ENCODE measurements around the gene USH1G. TPM values are rescaled to one million over a fixed set of nuclear protein-coding genes. Genes with fewer than 3 reads are reported as not detected.
"Not testable (repeated sequence)": the region's sequence is repeated elsewhere in the genome, so short reads cannot be mapped to it uniquely, and the experiment has no call there.

USH1G gene
- polyA plus RNA-seq, 1 donor (not counting 4 experiments of a cell fraction or from before 2014, with no cell fraction given), result 0.34 TPM

DNA sequence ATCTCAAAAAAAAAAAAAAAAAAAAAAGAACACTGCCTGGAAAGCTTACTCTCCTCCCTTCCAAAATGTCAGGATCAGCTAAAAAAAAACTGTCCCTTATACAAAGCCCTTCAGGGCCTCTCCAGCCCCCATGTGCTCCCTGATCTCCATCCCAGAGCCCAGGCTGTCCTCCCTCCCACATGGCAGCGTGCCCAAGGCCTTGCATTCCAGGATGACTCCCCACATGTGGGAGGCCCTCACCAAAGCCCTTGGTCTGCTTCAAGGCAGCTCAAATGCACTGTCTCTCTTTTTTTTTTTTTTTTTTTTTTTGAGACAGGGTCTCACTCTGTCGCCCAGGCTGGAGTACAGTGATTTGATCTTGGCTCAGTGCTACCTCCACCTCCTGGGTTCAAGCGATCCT is 52.5 kb downstream of the USH1G start:
- H3K79me2 ChIP-seq (ENCODE audit: control insufficient read depth, insufficient read depth, low read length), result peaks cover 8% of the 10 kb centered on the region
- H3K9me1 ChIP-seq (ENCODE audit: control insufficient read depth, extremely low read depth, insufficient read depth, low read length), result no peaks in the 10 kb centered on the region
- dilution Hi-C loops (cut with MboI; ENCODE audit: extremely low pct_ligation_motif_present, low sequenced_read_pairs), result no loop called here
- H3K9me3 ChIP-seq (ENCODE audit: control insufficient read depth, low read depth, low read length), result no peaks in the 10 kb centered on the region
- DNase-seq (ENCODE audit: low read depth, low spot score) (no peak), FAIRE-seq (no peak)
- H4K20me1 ChIP-seq (ENCODE audit: control insufficient read depth, extremely low read depth, insufficient read depth, low read length), result no peaks in the 10 kb centered on the region
- H3K4me2 ChIP-seq (ENCODE audit: control insufficient read depth, extremely low read depth, insufficient read depth, low read depth, low read length), result no peak overlapping the region
- H3K4me1 ChIP-seq (ENCODE audit: control insufficient read depth, extremely low read depth, insufficient read depth, low read length), result peaks cover 21% of the 10 kb centered on the region
- no peak overlapping the region for H3K27ac ChIP-seq (ENCODE audit: control insufficient read depth, insufficient read depth, low read length)
- H3K36me3 ChIP-seq (ENCODE audit: control insufficient read depth in 2 of 2, extremely low read depth in 1 of 2, insufficient read depth in 2 of 2, low read length in 2 of 2), result peaks cover 0 to 2% of the 10 kb centered on the region in 2 experiments
- no peaks in the 10 kb centered on the region for H3K27me3 ChIP-seq (ENCODE audit: control insufficient read depth, extremely low read depth, insufficient read depth, low read length)
- no peak overlapping the region for H3K9ac ChIP-seq (ENCODE audit: control insufficient read depth, extremely low read depth, insufficient read depth, low read length)
- no peak overlapping the region for H3K4me3 ChIP-seq (ENCODE audit: control insufficient read depth in 2 of 3, extremely low read depth in 1 of 3, insufficient read depth in 2 of 3, low read depth in 1 of 3, low read length in 3 of 3)
- H2AFZ ChIP-seq (ENCODE audit: control insufficient read depth, low read length), result no peak overlapping the region
- TF ChIP-seq CTCF (optimal IDR thresholded peaks at IDR 0.05 in 1 of 3, IDR thresholded peaks at IDR 0.05 in 1 of 3, conservative IDR thresholded peaks at IDR 0.05 in 1 of 3; ENCODE audit: extremely low read depth in 1 of 3, insufficient read depth in 2 of 3, low read length in 3 of 3), result no peak
- no peak for TF ChIP-seq EZH2 (IDR thresholded peaks at IDR 0.05; ENCODE audit: low read length)

DNA sequence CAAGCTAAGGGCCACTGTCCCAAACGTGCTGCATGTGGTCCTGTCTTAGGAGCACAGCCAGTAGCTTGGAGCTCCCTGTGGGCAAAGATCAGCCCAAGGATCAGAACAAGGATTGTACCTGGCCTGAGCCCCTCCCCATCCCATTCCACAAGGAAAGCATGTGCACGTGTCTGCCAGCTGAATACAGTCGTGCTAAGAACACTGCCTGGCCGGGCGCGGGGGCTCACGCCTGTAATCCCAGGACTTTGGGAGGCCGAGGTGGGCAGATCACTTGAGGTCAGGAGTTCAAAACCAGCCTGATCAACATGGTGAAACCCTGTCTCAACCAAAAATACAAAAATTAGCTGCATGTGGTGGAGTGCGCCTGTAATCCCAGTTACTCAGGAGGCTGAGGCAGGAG is 53.0 kb downstream of the USH1G start:
- dilution Hi-C loops (cut with MboI; ENCODE audit: extremely low pct_ligation_motif_present, low sequenced_read_pairs); H3K79me2 ChIP-seq (ENCODE audit: control insufficient read depth, insufficient read depth, low read length); H2AFZ ChIP-seq (ENCODE audit: control insufficient read depth, low read length); H3K4me3 ChIP-seq (ENCODE audit: control insufficient read depth in 2 of 3, extremely low read depth in 1 of 3, insufficient read depth in 2 of 3, low read depth in 1 of 3, low read length in 3 of 3); H3K9me3 ChIP-seq (ENCODE audit: control insufficient read depth, low read depth, low read length); H3K9me1 ChIP-seq (ENCODE audit: control insufficient read depth, extremely low read depth, insufficient read depth, low read length); H3K4me2 ChIP-seq (ENCODE audit: control insufficient read depth, extremely low read depth, insufficient read depth, low read depth, low read length); H4K20me1 ChIP-seq (ENCODE audit: control insufficient read depth, extremely low read depth, insufficient read depth, low read length); H3K36me3 ChIP-seq (ENCODE audit: control insufficient read depth in 2 of 2, extremely low read depth in 1 of 2, insufficient read depth in 2 of 2, low read length in 2 of 2); H3K27me3 ChIP-seq (ENCODE audit: control insufficient read depth, extremely low read depth, insufficient read depth, low read length); H3K27ac ChIP-seq (ENCODE audit: control insufficient read depth, insufficient read depth, low read length); H3K9ac ChIP-seq (ENCODE audit: control insufficient read depth, extremely low read depth, insufficient read depth, low read length); FAIRE-seq; DNase-seq (ENCODE audit: low read depth, low spot score): not testable (repeated sequence)
- H3K4me1 ChIP-seq (ENCODE audit: control insufficient read depth, extremely low read depth, insufficient read depth, low read length), result peaks cover 21% of the 10 kb centered on the region

GRCh38 chr17:74868908-74869255 is 54.2 kb downstream of the USH1G start:
- Histone ChIP-seq H3K9me3 (ENCODE audit: control insufficient read depth, low read depth, low read length) (no peaks in the 10 kb centered on the region), H4K20me1 (ENCODE audit: control insufficient read depth, extremely low read depth, insufficient read depth, low read length) (no peaks in the 10 kb centered on the region), H3K27me3 (ENCODE audit: control insufficient read depth, extremely low read depth, insufficient read depth, low read length) (no peaks in the 10 kb centered on the region), H3K4me2 (ENCODE audit: control insufficient read depth, extremely low read depth, insufficient read depth, low read depth, low read length) (no peak overlapping the region), H3K4me3 (ENCODE audit: control insufficient read depth in 2 of 3, extremely low read depth in 1 of 3, insufficient read depth in 2 of 3, low read depth in 1 of 3, low read length in 3 of 3) (no peak overlapping the region), H3K9me1 (ENCODE audit: control insufficient read depth, extremely low read depth, insufficient read depth, low read length) (no peaks in the 10 kb centered on the region), H2AFZ (ENCODE audit: control insufficient read depth, low read length) (no peak overlapping the region), H3K36me3 (ENCODE audit: control insufficient read depth in 2 of 2, extremely low read depth in 1 of 2, insufficient read depth in 2 of 2, low read length in 2 of 2) (peaks cover 0 to 4% of the 10 kb centered on the region in 2 experiments), H3K4me1 (ENCODE audit: control insufficient read depth, extremely low read depth, insufficient read depth, low read length) (peaks cover 17% of the 10 kb centered on the region), H3K79me2 (ENCODE audit: control insufficient read depth, insufficient read depth, low read length) (peaks cover 8% of the 10 kb centered on the region), H3K27ac (ENCODE audit: control insufficient read depth, insufficient read depth, low read length) (no peak overlapping the region), H3K9ac (ENCODE audit: control insufficient read depth, extremely low read depth, insufficient read depth, low read length) (no peak overlapping the region)
- dilution Hi-C loops (cut with MboI; ENCODE audit: extremely low pct_ligation_motif_present, low sequenced_read_pairs), result no loop called here
- DNase-seq (ENCODE audit: low read depth, low spot score), result no peak
- no peak for TF ChIP-seq EZH2 (IDR thresholded peaks at IDR 0.05; ENCODE audit: low read length)
- TF ChIP-seq CTCF (optimal IDR thresholded peaks at IDR 0.05 in 1 of 3, IDR thresholded peaks at IDR 0.05 in 1 of 3, conservative IDR thresholded peaks at IDR 0.05 in 1 of 3; ENCODE audit: extremely low read depth in 1 of 3, insufficient read depth in 2 of 3, low read length in 3 of 3), result no peak
- FAIRE-seq, result no peak

All from keratinocyte (primary cell).